GM12878 (cell line): ENCODE measurements around the gene CST6. TPM values are rescaled to one million over a fixed set of nuclear protein-coding genes. Genes with fewer than 3 reads are reported as not detected.

Experiments
- ATAC-seq: fragments of 200-7000 bp; cut with Tn5 transposase; 3 replicates; pipeline ENCODE4 v1.9.1; 2020; ENCODE audit warnings: mild to moderate bottlenecking, moderate library complexity
- BruUV-seq: library from RNA; stranded (reverse); fragments of 400-500 nt; replicated peaks from 2 replicates; lab custom pipeline; 2021; lab: Mats Ljungman, UMichigan
- CTCF ChIA-PET: fragments of 300-600 bp; sonication (Branson Sonifier 250); formaldehyde crosslinking; extraction: SDS; loops from one replicate; lab custom pipeline; 2021; ENCODE audit warnings: inconsistent platforms; lab: Yijun Ruan, JAX
- POLR2A ChIA-PET: fragments of 350-600 bp; formaldehyde crosslinking; extraction: SDS; loops from one replicate; lab custom pipeline; 2021; ENCODE audit warnings: inconsistent platforms; lab: Charles Lee
- RAD21 ChIA-PET: fragments of 300-600 bp; sonication (Branson Sonifier 250); formaldehyde crosslinking; loops from one replicate; lab custom pipeline; 2023; ENCODE audit warnings: antibody characterized with exemption; ENCODE audit not compliant: unreplicated experiment; lab: Charles Lee
- SMC1A ChIA-PET: fragments of 300-600 bp; sonication (Branson Sonifier 250); formaldehyde crosslinking; loops from one replicate; lab custom pipeline; 2023; ENCODE audit not compliant: unreplicated experiment, uncharacterized antibody; lab: Charles Lee
- DNase-seq: peaks from one replicate; pipeline ENCODE4 v3.0.0-alpha.2; 2011; ENCODE audit warnings: low read depth, low spot score
- FAIRE-seq: peaks from 3 replicates; lab custom pipeline; 2011; peaks lifted over from hg19 to GRCh38; lab: Jason Lieb, UNC
- H2AFZ ChIP-seq: 2 replicates; pipeline ENCODE4 v1.6.0; 2011; ENCODE audit warnings: low read depth, low read length, control low read depth; ENCODE audit not compliant: control insufficient read depth
- H3K27ac ChIP-seq: 2 replicates; pipeline ENCODE4 v1.5.1; 2011; ENCODE audit warnings: control low read depth; ENCODE audit not compliant: control insufficient read depth, insufficient read depth
- H3K27me3 ChIP-seq, 2 experiments: replicated peaks in 1 of 2; 2 replicates each; pipeline versions ENCODE4 v1.6.0 to v1.6.1; 2011; ENCODE audit warnings: low read length in 1 of 2; ENCODE audit not compliant: control insufficient read depth in 2 of 2, insufficient read depth in 2 of 2
- H3K36me3 ChIP-seq, 2 experiments: 2 replicates each; pipeline ENCODE4 v1.5.1; 2011; ENCODE audit warnings: low read length in 1 of 2; ENCODE audit not compliant: control insufficient read depth in 2 of 2, insufficient read depth in 2 of 2
- H3K4me1 ChIP-seq: 2 replicates; pipeline ENCODE4 v1.6.1; 2011; ENCODE audit warnings: mild to moderate bottlenecking, low read length, moderate library complexity, mixed read lengths; ENCODE audit not compliant: control insufficient read depth, insufficient read depth
- H3K4me2 ChIP-seq: 2 replicates; pipeline ENCODE4 v1.6.0; 2011; ENCODE audit warnings: control low read depth; ENCODE audit not compliant: control insufficient read depth, insufficient read depth
- H3K4me3 ChIP-seq: fragments of 200-600 bp; sonication (generic); 2 replicates; pipeline ENCODE4 v1.5.1; 2016
- H3K79me2 ChIP-seq: 2 replicates; pipeline ENCODE4 v1.6.0; 2011; ENCODE audit warnings: low read length; ENCODE audit not compliant: control insufficient read depth, insufficient read depth
- H3K9ac ChIP-seq: 2 replicates; pipeline ENCODE4 v1.8.0; 2011; ENCODE audit warnings: low read length, control low read depth, mixed read lengths; ENCODE audit not compliant: control insufficient read depth, insufficient read depth
- H3K9me3 ChIP-seq: replicated peaks from 3 replicates; pipeline ENCODE4 v1.5.1; 2011; ENCODE audit warnings: mild to moderate bottlenecking, low read length; ENCODE audit not compliant: control insufficient read depth, insufficient read depth
- H4K20me1 ChIP-seq: 2 replicates; pipeline ENCODE4 v1.6.0; 2011; ENCODE audit not compliant: control insufficient read depth, insufficient read depth
- EGR1 ChIP-seq, 2 experiments: IDR thresholded peaks; 1 replicate in 1 of 2; 2 replicates in 1 of 2; pipeline ENCODE4 v1.6.1; 2011 to 2012; ENCODE audit warnings: low read depth in 2 of 2, low read length in 2 of 2, borderline replicate concordance in 1 of 2, mild to moderate bottlenecking in 1 of 2, moderate library complexity in 1 of 2
- IKZF2 ChIP-seq, 2 experiments: fragments of 450-650 bp; IDR thresholded peaks; 2 replicates each; pipeline ENCODE4 v1.6.1; 2017; ENCODE audit warnings: mild to moderate bottlenecking in 2 of 2, moderate library complexity in 2 of 2
- IRF3 ChIP-seq: fragments of 450-650 bp; IDR thresholded peaks from 2 replicates; pipeline ENCODE4 v1.6.1; 2014; ENCODE audit warnings: mild to moderate bottlenecking
- KDM1A ChIP-seq: fragments of 200-600 bp; sonication (generic); IDR thresholded peaks from 2 replicates; pipeline ENCODE4 v1.6.1; 2016; ENCODE audit warnings: borderline replicate concordance
- SREBF2 ChIP-seq: IDR thresholded peaks from 2 replicates; pipeline ENCODE4 v1.6.1; 2012; ENCODE audit warnings: mild to moderate bottlenecking, low read length
- TCF3 ChIP-seq: IDR thresholded peaks from 2 replicates; pipeline ENCODE4 v1.6.1; 2012; ENCODE audit warnings: low read depth, mild to moderate bottlenecking, low read length, borderline replicate concordance; ENCODE audit not compliant: insufficient read depth
- YY1 ChIP-seq: IDR thresholded peaks from 2 replicates; pipeline ENCODE4 v1.6.1; 2011; ENCODE audit warnings: low read depth, mild to moderate bottlenecking, low read length
- ZNF622 ChIP-seq: fragments of 450-650 bp; IDR thresholded peaks from 2 replicates; pipeline ENCODE4 v1.6.1; 2017; ENCODE audit warnings: mild to moderate bottlenecking, inconsistent platforms
- WGBS: methylation state at CpG from one replicate; pipeline ENCODE4 v1.1.6; 2016; ENCODE audit warnings: low lambda C conversion rate; ENCODE audit not compliant: insufficient replicate concordance, insufficient coverage; ENCODE audit errors: missing lambda C conversion rate; 5-methylcytosine and 5-hydroxymethylcytosine counted together
- in situ Hi-C: fragments of 300-500 bp; cut with MboI; formaldehyde crosslinking; loops from 9 replicates; pipeline ENCODE4 v1.14.3; 2018; ENCODE audit warnings: mixed read lengths
- intact Hi-C: fragments of 100-400 bp; cut with micrococcal nuclease; formaldehyde crosslinking; loops from one replicate; pipeline ENCODE4 v1.14.2; 2022; ENCODE audit not compliant: unreplicated experiment
- polyA plus RNA-seq, 11 experiments: library from polyadenylated mRNA; depleted of rRNA in 4 of 11; unstranded in 6 of 11; stranded (reverse) in 5 of 11; fragments of >200 nt; fragmentation: Nextera tagmentation in 4 of 11; fragmentation: Illumina TruSeq in 1 of 11; extraction: Ambion mirVana in 4 of 11; extraction: Trizol in 1 of 11; gene quantifications; 1 replicate in 1 of 11; 2 replicates in 10 of 11; pipeline versions ENCODE4 v1.2.1 to v1.2.3, GENCODE V29; 2011 to 2016; ENCODE audit warnings: inconsistent platforms in 2 of 11, missing spikeins in 2 of 11, low read depth in 1 of 11
- total RNA-seq, 4 experiments: library from RNA; depleted of rRNA in 3 of 4; stranded (reverse); fragments of >200 nt in 3 of 4; fragmentation: Illumina TruSeq in 1 of 4; extraction: Trizol in 1 of 4; gene quantifications; 2 replicates each; pipeline versions ENCODE4 v1.2.1 to v1.2.3, GENCODE V29; 2013 to 2021

Gene CST6
- total and polyA plus RNA-seq, 10 of the 15 experiments (the other 5 are each of a cell fraction or from before 2014, with no cell fraction given): not detected

GRCh38 chr11:65982824-65983588 is 28.8 kb upstream of the CST6 start:
- Histone ChIP-seq H3K9me3 (no peaks in the 10 kb centered on the region), H3K27ac (no peak overlapping the region), H3K4me3 (no peak overlapping the region), H2AFZ (no peak overlapping the region), H4K20me1 (no peaks in the 10 kb centered on the region), H3K27me3 (no peaks in the 10 kb centered on the region), H3K4me1 (no peaks in the 10 kb centered on the region), H3K4me2 (no peak overlapping the region), H3K36me3 (peaks cover 0 to 5% of the 10 kb centered on the region in 2 experiments; a peak in 3 of 4 replicates), H3K9ac (no peak overlapping the region), H3K79me2 (no peaks in the 10 kb centered on the region)
- DNase-seq (no peak), ATAC-seq (no peak), FAIRE-seq (no peak)
- RAD21 ChIA-PET: interaction anchor here (1.9 kb wide), 1 partner anchor 93 kb away, joined by 5 read pairs; the partner anchor contains the start of gene CCDC85B
- in situ Hi-C loops: no loop called here
- POLR2A ChIA-PET: interaction anchor here (0.6 kb wide), 1 partner anchor 22 kb away, joined by 3 read pairs; no protein-coding TSS in a partner anchor
- 68% methylated on average over 22 of the region's 22 CpGs for WGBS
- BruUV-seq: no TSS peak
- intact Hi-C loops: no loop called here
- TF ChIP-seq ZNF622: no peak
- no peak for TF ChIP-seq KDM1A
- TF ChIP-seq SREBF2: no peak
- TF ChIP-seq TCF3: no peak
- TF ChIP-seq IRF3: no peak
- no peak for TF ChIP-seq YY1
- TF ChIP-seq IKZF2 (IDR thresholded peaks at IDR 0.05): no peak
- no peak for TF ChIP-seq EGR1 (IDR thresholded peaks at IDR 0.05; ENCODE audit: borderline replicate concordance in 1 of 2, low read depth in 2 of 2, low read length in 2 of 2)
- CTCF ChIA-PET: interaction anchor here (0.6 to 4.8 kb wide), 2 partner anchors 98 to 166 kb away, joined by 3 to 51 read pairs; no protein-coding TSS in a partner anchor
- SMC1A ChIA-PET: interaction anchor here (0.6 to 4.4 kb wide), 2 partner anchors 98 to 318 kb away, joined by 3 to 28 read pairs; no protein-coding TSS in a partner anchor
